ENCODE results near the gene MYBPC2.
A peak's percentile ranks its signal among the peaks of the same experiment; 100 is the strongest.
"Not testable (repeated sequence)": the region's sequence is repeated elsewhere in the genome, so short reads cannot be mapped to it uniquely, and the experiment has no call there.

MYBPC2 gene

GRCh38 chr19:50458396-50459066 lies 25.8 kb downstream of the MYBPC2 start:
- no peak for DNase-seq (ENCODE audit: low read depth, low spot score)

GRCh38 chr19:50459067-50459456 lies 26.4 kb downstream of the MYBPC2 start:
- DNase-seq (ENCODE audit: low read depth, low spot score) = no peak

GRCh38 chr19:50459638-50460037 lies 26.9 kb downstream of the MYBPC2 start:
- no peak for DNase-seq (ENCODE audit: low read depth, low spot score)

- no peak for DNase-seq (ENCODE audit: low read depth, low spot score)
These were observed 27.6 kb downstream of the MYBPC2 start for GRCh38 chr19:50460161-50460765.

GRCh38 chr19:50461066-50461875 lies 28.6 kb downstream of the MYBPC2 start:
- no peak for DNase-seq (ENCODE audit: low read depth, low spot score)

GRCh38 chr19:50462970-50463369 lies 30.3 kb downstream of the MYBPC2 start:
- DNase-seq (ENCODE audit: low read depth, low spot score) = no peak

- DNase-seq (ENCODE audit: low read depth, low spot score) = no peak
These were observed 31.7 kb downstream of the MYBPC2 start for GRCh38 chr19:50464348-50464747.

GRCh38 chr19:50465000-50465399 lies 32.3 kb downstream of the MYBPC2 start:
- DNase-seq (ENCODE audit: low read depth, low spot score) = no peak

- peak; percentile 30 for DNase-seq (ENCODE audit: low read depth, low spot score)
These were observed 33.5 kb downstream of the MYBPC2 start for GRCh38 chr19:50465986-50466705.

- DNase-seq (ENCODE audit: low read depth, low spot score) = no peak
These were observed 34.0 kb downstream of the MYBPC2 start for GRCh38 chr19:50466706-50467039.

GRCh38 chr19:50467566-50467965 lies 34.9 kb downstream of the MYBPC2 start:
- no peak for DNase-seq (ENCODE audit: low read depth, low spot score)

- DNase-seq (ENCODE audit: low read depth, low spot score) = no peak
These were observed 36.1 kb downstream of the MYBPC2 start for GRCh38 chr19:50468818-50469217.

GRCh38 chr19:50473336-50473735 lies 40.6 kb downstream of the MYBPC2 start:
- not testable (repeated sequence) for DNase-seq (ENCODE audit: low read depth, low spot score)

GRCh38 chr19:50475101-50475568 lies 42.4 kb downstream of the MYBPC2 start:
- no peak for DNase-seq (ENCODE audit: low read depth, low spot score)

GRCh38 chr19:50475736-50476223 lies 43.1 kb downstream of the MYBPC2 start:
- DNase-seq (ENCODE audit: low read depth, low spot score) = no peak

GRCh38 chr19:50476224-50476906 lies 43.7 kb downstream of the MYBPC2 start, which contains the start of the genes EMC10 and GARIN5A:
Gene EMC10, plus strand, starts transcription at chr19:50476507. Its CDS starts 38 bp downstream, at chr19:50476545.
Gene GARIN5A, minus strand, starts transcription at chr19:50476848. Its CDS starts 460 bp downstream, at chr19:50476388.
- DNase-seq (ENCODE audit: low read depth, low spot score) = peak; percentile 61

- no peak for DNase-seq (ENCODE audit: low read depth, low spot score)
These were observed 44.2 kb downstream of the MYBPC2 start for GRCh38 chr19:50476907-50477238.

GRCh38 chr19:50477751-50478515 lies 45.2 kb downstream of the MYBPC2 start:
- DNase-seq (ENCODE audit: low read depth, low spot score) = no peak

GRCh38 chr19:50478901-50479715 lies 46.4 kb downstream of the MYBPC2 start:
- no peak for DNase-seq (ENCODE audit: low read depth, low spot score)

All from iPS DF 19.7 (cell line).